OCI-LY7 (cell line): ENCODE data around the gene NIF3L1. TPM values are rescaled to one million over a fixed set of nuclear protein-coding genes. Genes with fewer than 3 reads are reported as not detected.

Source experiments
- small RNA-seq: library from RNA; depleted of rRNA; stranded (forward); fragments of <200 nt; gene quantifications from one replicate; pipeline ENCODE3, GENCODE V24; 2014
- total RNA-seq, 2 experiments: library from RNA; depleted of rRNA in 1 of 2; stranded (reverse); fragments of >200 nt in 1 of 2; shearing (Covaris generic) in 1 of 2; gene quantifications; 2 replicates each; pipeline ENCODE4 v1.2.3, GENCODE V29; 2014 to 2022

NIF3L1 gene
- total RNA-seq, 2 experiments from 2014 or later: 60.4 to 68.4 TPM

Small RNA genes lying within 50 kb of the gene (small RNA-seq; reads per million reads assigned to genes)
- gene RF00019 (not detected), gene RNA5SP115 (0.16 reads per million), gene RNU6-312P (not detected), gene RNU6-762P (not detected)

Other genes starting within 250 kb of the NIF3L1 start
- gene BZW1, start 77.5 kb upstream of the NIF3L1 start, total RNA-seq (2014; rRNA removed; shearing (Covaris generic)): 177 and 180 TPM in 2 replicates
- gene BZW1, start 77.5 kb upstream of the NIF3L1 start, total RNA-seq (2022): 171 and 183 TPM in 2 replicates
- gene CLK1, start 24.7 kb upstream of the NIF3L1 start, total RNA-seq (2014; rRNA removed; shearing (Covaris generic)): 74.9 and 80.1 TPM in 2 replicates
- gene CLK1, start 24.7 kb upstream of the NIF3L1 start, total RNA-seq (2022): 104 and 110 TPM in 2 replicates
- gene PPIL3, start 294 bp upstream of the NIF3L1 start, total RNA-seq (2014; rRNA removed; shearing (Covaris generic)): 49.4 and 54.4 TPM in 2 replicates
- 75.0 and 76.4 TPM in 2 replicates for gene PPIL3, start 294 bp upstream of the NIF3L1 start, total RNA-seq (2022)
- gene ORC2, start 74.3 kb downstream of the NIF3L1 start, total RNA-seq (2014; rRNA removed; shearing (Covaris generic)): 14.9 and 28.6 TPM in 2 replicates
- 42.3 and 46.1 TPM in 2 replicates for gene ORC2, start 74.3 kb downstream of the NIF3L1 start, total RNA-seq (2022)
- gene HYCC2, start 182.3 kb downstream of the NIF3L1 start, total RNA-seq (2014; rRNA removed; shearing (Covaris generic)): 8.6 and 8.8 TPM in 2 replicates
- gene HYCC2, start 182.3 kb downstream of the NIF3L1 start, total RNA-seq (2022): 22.0 and 27.5 TPM in 2 replicates
- gene NDUFB3, start 182.6 kb downstream of the NIF3L1 start, total RNA-seq (2014; rRNA removed; shearing (Covaris generic)): 90.5 and 134 TPM in 2 replicates
- gene NDUFB3, start 182.6 kb downstream of the NIF3L1 start, total RNA-seq (2022): 107 and 115 TPM in 2 replicates
- gene CFLAR, start 226.8 kb downstream of the NIF3L1 start, total RNA-seq (2014; rRNA removed; shearing (Covaris generic)): 42.8 and 55.8 TPM in 2 replicates
- 82.5 and 91.9 TPM in 2 replicates for gene CFLAR, start 226.8 kb downstream of the NIF3L1 start, total RNA-seq (2022)